Heart right ventricle (tissue), 16 donors: Measurements from ENCODE around the gene TTF2. TPM values are rescaled to one million over a fixed set of nuclear protein-coding genes. Genes with fewer than 3 reads are reported as not detected.
A peak's percentile ranks its signal among the peaks of the same experiment; 100 is the strongest.

Experiments used
- ATAC-seq, 8 donors: fragments of 200-7000 bp; cut with Tn5 transposase; one replicate each; pipeline ENCODE4 v1.9.1; 2020; ENCODE audit warnings: mild to moderate bottlenecking in 8 of 8, moderate library complexity in 8 of 8, moderate number of reproducible peaks in 1 of 8
- DNase-seq, 2 donors: peaks; one replicate each; pipeline ENCODE4 v3.0.0-alpha.2; 2020
- H3K27ac ChIP-seq, 10 donors: fragments of 200-600 bp; sonication (generic) in 2 of 10; one replicate each; pipeline versions ENCODE4 v1.5.0 to v1.8.0; 2020 to 2022; ENCODE audit warnings: mild to moderate bottlenecking in 3 of 10
- H3K27me3 ChIP-seq, 7 donors: fragments of 200-600 bp; one replicate each; pipeline ENCODE4 v1.8.0; 2021 to 2022; ENCODE audit warnings: mild to moderate bottlenecking in 2 of 7
- H3K36me3 ChIP-seq, 9 donors: fragments of 200-600 bp; sonication (generic) in 1 of 9; one replicate each; pipeline versions ENCODE4 v1.5.0 to v1.8.0; 2020 to 2022; ENCODE audit warnings: mild to moderate bottlenecking in 2 of 9
- H3K4me1 ChIP-seq, 9 donors: fragments of 200-600 bp; sonication (generic) in 1 of 9; one replicate each; pipeline versions ENCODE4 v1.5.0 to v1.8.0; 2020 to 2022; ENCODE audit warnings: mild to moderate bottlenecking in 4 of 9
- H3K4me3 ChIP-seq, 10 donors: fragments of 200-600 bp; sonication (generic) in 2 of 10; one replicate each; pipeline versions ENCODE4 v1.5.0 to v1.8.0; 2020 to 2022; ENCODE audit warnings: mild to moderate bottlenecking in 7 of 10, moderate library complexity in 2 of 10
- H3K9me3 ChIP-seq, 11 donors: fragments of 200-600 bp in 10 of 11; sonication (generic) in 2 of 11; one replicate each; pipeline versions ENCODE4 v1.5.0 to v1.8.0; 2013 to 2022; ENCODE audit warnings: mild to moderate bottlenecking in 2 of 11, control low read depth in 1 of 11, moderate library complexity in 1 of 11
- WGBS, 2 donors: extraction: QIAGEN DNeasy Blood & Tissue Kit; methylation state at CpG; one replicate each; pipeline ENCODE4 v1.1.7; 2013; ENCODE audit warnings: inconsistent platforms in 1 of 2; 5-methylcytosine and 5-hydroxymethylcytosine counted together
- intact Hi-C, 10 donors: fragments of 100-400 bp; cut with DNase I; formaldehyde crosslinking; loops; one replicate each; pipeline versions ENCODE4 v1.11.1 to v1.14.2; 2022
- polyA plus RNA-seq, 2 donors: library from polyadenylated mRNA; stranded (reverse); fragments of 200-250 nt; gene quantifications; one replicate each; pipeline ENCODE4 v1.2.3, GENCODE V29; 2013
- total RNA-seq, 10 donors: library from RNA; stranded (reverse); fragmentation: NEBNext Ultra II Directional in 3 of 10; extraction: Animal tissue kit (Norgen Biotek cat#: 25700) in 3 of 10; gene quantifications; one replicate each; pipeline versions ENCODE4 v1.2.1 to v1.2.4, GENCODE V29; 2021 to 2023
- TF ChIP-seq, protein P1 (sequence below), 9 donors: fragments of 200-600 bp; sonication (generic) in 2 of 9; IDR thresholded peaks; one replicate each; pipeline versions ENCODE4 v1.5.0 to v1.8.0; 2021 to 2022; ENCODE audit warnings: antibody characterized with exemption in 9 of 9, mild to moderate bottlenecking in 5 of 9, moderate library complexity in 1 of 9
- donor health status: Arrhythmogenic right ventricular cardiomyopathy.
- donor health status: ischemic (EF 13 %, LVEDD 7.1; RV severe dilation, severe dysfunction).
- donor health status: healthy with polysubstance abuse.
- donor health status: DM: no; HTN: yes; CAD: no.
- donor health status: DM: no; HTN: no; CAD: no.
- donor health status: ischemic (EF 25% LVEDD 6.9; RV normal size, moderate dysfunction).
- donor health status: ischemic (EF 25% LVEDD 5.7; RV mildly dilated, moderate dysfunction).
- donor health status: healthy.
- donor health status: DM: yes; HTN: yes; CAD: no.
- donor health status: Ischemic cardiomyopathy.
- donor health status: ischemic (EF 35%, LVEDD 5.7; RV mildly dilated, moderate dysfunction).
- donor health status: nonischemic (EF 11% LVEDD 7.7; RV severe dilation, severe dysfunction).
- donor health status: DM: yes; HTN: yes; CAD: no.
- donor health status: PGD.
- donor health status: ischemic (EF 29% LVEDD 5.4; RV normal size, mild dysfunction).
- donor health status: nonischemic (EF 23%, LVEDD 6.1; RV moderate dilation, normal function).

Gene TTF2
- total and polyA plus RNA-seq, 12 donors: 2.0 to 19.0 (median 9.5) TPM

DNA sequence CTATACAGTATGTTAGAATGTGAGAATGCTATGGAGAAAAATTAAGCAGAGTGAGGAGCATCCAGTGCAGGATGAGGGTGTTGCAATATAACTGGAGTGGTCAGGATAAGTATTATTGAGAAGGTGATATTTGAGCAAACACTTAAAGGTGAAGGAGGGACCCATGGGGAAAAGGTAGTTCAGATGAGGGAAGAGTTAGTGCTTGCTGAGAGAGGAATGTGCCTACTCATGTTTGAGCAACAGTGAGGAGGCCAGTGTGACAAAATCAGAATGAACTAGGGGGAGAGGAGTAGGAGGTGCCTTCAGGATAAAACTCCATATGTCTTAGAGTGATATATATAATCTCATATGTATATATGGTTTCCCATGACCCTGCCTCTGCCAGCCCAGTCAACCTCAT lies 67.7 kb downstream of the TTF2 start:
- Histone ChIP-seq H3K4me1 (peaks cover 0 to 36% (median 10%) of the 10 kb centered on the region in 9 donors), H3K27me3 (no peaks in the 10 kb centered on the region), H3K4me3 (no peak overlapping the region), H3K27ac (peak overlapping the region in 7 of 10 donors; percentile 56 to 78 (median 69)), H3K36me3 (no peaks in the 10 kb centered on the region), H3K9me3 (no peaks in the 10 kb centered on the region)
- DNase-seq: no peak
- TF ChIP-seq, protein P1, sequence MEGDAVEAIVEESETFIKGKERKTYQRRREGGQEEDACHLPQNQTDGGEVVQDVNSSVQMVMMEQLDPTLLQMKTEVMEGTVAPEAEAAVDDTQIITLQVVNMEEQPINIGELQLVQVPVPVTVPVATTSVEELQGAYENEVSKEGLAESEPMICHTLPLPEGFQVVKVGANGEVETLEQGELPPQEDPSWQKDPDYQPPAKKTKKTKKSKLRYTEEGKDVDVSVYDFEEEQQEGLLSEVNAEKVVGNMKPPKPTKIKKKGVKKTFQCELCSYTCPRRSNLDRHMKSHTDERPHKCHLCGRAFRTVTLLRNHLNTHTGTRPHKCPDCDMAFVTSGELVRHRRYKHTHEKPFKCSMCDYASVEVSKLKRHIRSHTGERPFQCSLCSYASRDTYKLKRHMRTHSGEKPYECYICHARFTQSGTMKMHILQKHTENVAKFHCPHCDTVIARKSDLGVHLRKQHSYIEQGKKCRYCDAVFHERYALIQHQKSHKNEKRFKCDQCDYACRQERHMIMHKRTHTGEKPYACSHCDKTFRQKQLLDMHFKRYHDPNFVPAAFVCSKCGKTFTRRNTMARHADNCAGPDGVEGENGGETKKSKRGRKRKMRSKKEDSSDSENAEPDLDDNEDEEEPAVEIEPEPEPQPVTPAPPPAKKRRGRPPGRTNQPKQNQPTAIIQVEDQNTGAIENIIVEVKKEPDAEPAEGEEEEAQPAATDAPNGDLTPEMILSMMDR (IDR thresholded peaks at IDR 0.05): no peak
- intact Hi-C loops: loop anchor here (2.0 to 10.0 kb wide), 7 partner anchors 53 to 237 kb away; partner anchors contain the start of genes MAN1A2 (in 1 of the 10) and TTF2 (in 1 of the 10)
- ATAC-seq: peak in 5 of 8 donors; percentile 32 to 54 (median 43)

DNA sequence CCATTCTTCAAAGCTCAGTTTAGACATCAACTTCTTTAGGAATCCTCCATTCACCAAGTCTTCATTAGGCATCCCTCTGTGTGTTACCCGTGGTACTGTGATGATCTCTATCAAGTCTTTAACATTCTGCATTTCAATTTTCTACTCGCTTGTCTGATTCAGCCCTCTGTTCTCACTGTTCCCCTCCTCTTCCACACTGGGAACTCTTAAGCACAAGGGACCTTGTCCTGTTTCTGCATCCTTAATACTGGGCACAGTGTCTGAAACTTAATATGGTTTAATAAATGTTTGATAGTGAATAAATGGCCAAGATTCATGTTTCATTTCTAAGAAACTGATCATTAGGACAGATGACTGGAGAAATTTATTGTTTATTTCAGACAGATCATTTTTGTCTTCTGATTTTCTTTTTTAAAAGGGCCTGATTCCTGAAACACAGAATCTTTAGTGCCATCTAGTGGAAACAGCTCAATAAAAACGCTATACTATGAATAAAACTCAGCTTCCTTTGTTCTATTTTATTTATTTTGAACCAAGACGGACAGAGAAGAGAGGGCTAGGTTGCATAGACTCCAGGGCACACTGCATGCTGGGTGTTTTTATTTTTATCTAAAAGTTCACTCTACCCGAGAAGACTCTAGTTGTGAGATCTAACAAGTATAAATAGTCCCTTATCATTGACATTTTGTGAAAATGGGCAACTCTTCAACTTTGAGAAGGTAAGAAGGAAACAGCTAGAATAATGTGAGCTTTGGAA lies 68.4 kb downstream of the TTF2 start:
- Histone ChIP-seq H3K4me3 (peak overlapping the region in 6 of 10 donors; percentile 1 to 29 (median 11)), H3K4me1 (peaks cover 0 to 40% (median 10%) of the 10 kb centered on the region in 9 donors), H3K9me3 (no peaks in the 10 kb centered on the region), H3K27ac (peak overlapping the region; percentile 16 to 78 (median 64)), H3K27me3 (no peaks in the 10 kb centered on the region), H3K36me3 (no peaks in the 10 kb centered on the region)
- ATAC-seq (peak in 7 of 8 donors; percentile 57 to 85 (median 79)), DNase-seq (no peak)
- intact Hi-C loops: loop anchor here (2.0 to 10.0 kb wide), 7 partner anchors 54 to 236 kb away; partner anchors contain the start of genes MAN1A2 (in 1 of the 10) and TTF2 (in 1 of the 10)
- WGBS, 2 donors: 20 to 22% methylated on average over 5 of the region's 5 CpGs
- TF ChIP-seq, protein P1 (IDR thresholded peaks at IDR 0.05): peak; percentile 18 to 66 (median 50)

DNA sequence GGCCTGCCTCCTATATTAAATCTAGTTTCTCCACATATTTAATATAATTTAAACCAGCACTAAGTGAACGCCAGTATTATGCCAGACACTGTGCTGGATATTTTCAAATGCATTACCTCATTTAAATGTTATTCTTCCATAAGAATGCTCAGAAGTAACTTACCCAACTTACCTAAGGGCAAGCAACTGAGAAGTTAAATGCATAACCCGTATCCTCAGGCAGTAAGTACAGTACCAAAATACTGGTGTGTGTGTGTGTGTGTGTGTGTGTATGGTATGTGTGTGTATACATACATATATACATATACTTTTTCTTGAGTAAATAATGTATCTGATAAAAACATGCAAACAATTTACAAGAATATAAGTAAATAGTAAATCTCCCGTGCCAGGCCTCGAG lies 70.4 kb downstream of the TTF2 start:
- no peaks in the 10 kb centered on the region for H3K9me3 ChIP-seq
- H3K36me3 ChIP-seq: no peaks in the 10 kb centered on the region
- intact Hi-C loops: no loop called here
- H3K4me3 ChIP-seq: no peak overlapping the region
- H3K4me1 ChIP-seq: peaks cover 0 to 41% (median 10%) of the 10 kb centered on the region in 9 donors
- H3K27ac ChIP-seq: peak overlapping the region in 4 of 10 donors; percentile 56 to 78 (median 74)
- 81 to 87% methylated on average over 4 of the region's 4 CpGs for WGBS, 2 donors
- DNase-seq (no peak), ATAC-seq (peak in 2 of 8 donors; percentile 4 to 8)
- H3K27me3 ChIP-seq: no peaks in the 10 kb centered on the region
- TF ChIP-seq, protein P1 (IDR thresholded peaks at IDR 0.05): no peak

DNA sequence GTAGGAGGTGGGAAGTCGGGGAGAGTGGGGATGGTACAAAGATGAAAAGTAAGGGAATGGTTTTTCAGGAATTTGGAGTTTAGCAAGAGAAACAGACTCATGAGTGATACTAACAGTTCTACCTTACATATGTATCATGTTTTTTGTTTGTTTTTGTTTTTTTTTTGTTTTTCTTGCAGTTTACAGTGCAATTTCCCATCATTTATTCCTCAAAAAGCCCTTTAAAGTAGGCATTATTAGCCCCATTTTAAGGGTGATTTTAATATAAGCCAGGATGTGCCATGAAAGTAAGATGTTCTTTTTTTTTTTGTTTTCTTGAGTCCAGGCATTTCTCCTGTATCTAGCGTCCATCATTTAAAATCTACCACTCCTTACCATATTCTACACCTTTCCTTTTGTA lies 75.2 kb downstream of the TTF2 start:
- DNase-seq (no peak), ATAC-seq (no peak)
- intact Hi-C loops: no loop called here
- Histone ChIP-seq H3K27ac (no peak overlapping the region), H3K4me1 (peaks cover 0 to 10% (median 0%) of the 10 kb centered on the region in 9 donors), H3K4me3 (no peak overlapping the region), H3K9me3 (no peaks in the 10 kb centered on the region), H3K27me3 (no peaks in the 10 kb centered on the region), H3K36me3 (no peaks in the 10 kb centered on the region)
- WGBS, 2 donors: 81 to 83% methylated on average over 2 of the region's 2 CpGs
- TF ChIP-seq, protein P1 (IDR thresholded peaks at IDR 0.05): no peak
